ENCODE results near the gene TRPM7.
"Not testable (repeated sequence)": the region's sequence is repeated elsewhere in the genome, so short reads cannot be mapped to it uniquely, and the experiment has no call there.

Gene TRPM7, protein sequence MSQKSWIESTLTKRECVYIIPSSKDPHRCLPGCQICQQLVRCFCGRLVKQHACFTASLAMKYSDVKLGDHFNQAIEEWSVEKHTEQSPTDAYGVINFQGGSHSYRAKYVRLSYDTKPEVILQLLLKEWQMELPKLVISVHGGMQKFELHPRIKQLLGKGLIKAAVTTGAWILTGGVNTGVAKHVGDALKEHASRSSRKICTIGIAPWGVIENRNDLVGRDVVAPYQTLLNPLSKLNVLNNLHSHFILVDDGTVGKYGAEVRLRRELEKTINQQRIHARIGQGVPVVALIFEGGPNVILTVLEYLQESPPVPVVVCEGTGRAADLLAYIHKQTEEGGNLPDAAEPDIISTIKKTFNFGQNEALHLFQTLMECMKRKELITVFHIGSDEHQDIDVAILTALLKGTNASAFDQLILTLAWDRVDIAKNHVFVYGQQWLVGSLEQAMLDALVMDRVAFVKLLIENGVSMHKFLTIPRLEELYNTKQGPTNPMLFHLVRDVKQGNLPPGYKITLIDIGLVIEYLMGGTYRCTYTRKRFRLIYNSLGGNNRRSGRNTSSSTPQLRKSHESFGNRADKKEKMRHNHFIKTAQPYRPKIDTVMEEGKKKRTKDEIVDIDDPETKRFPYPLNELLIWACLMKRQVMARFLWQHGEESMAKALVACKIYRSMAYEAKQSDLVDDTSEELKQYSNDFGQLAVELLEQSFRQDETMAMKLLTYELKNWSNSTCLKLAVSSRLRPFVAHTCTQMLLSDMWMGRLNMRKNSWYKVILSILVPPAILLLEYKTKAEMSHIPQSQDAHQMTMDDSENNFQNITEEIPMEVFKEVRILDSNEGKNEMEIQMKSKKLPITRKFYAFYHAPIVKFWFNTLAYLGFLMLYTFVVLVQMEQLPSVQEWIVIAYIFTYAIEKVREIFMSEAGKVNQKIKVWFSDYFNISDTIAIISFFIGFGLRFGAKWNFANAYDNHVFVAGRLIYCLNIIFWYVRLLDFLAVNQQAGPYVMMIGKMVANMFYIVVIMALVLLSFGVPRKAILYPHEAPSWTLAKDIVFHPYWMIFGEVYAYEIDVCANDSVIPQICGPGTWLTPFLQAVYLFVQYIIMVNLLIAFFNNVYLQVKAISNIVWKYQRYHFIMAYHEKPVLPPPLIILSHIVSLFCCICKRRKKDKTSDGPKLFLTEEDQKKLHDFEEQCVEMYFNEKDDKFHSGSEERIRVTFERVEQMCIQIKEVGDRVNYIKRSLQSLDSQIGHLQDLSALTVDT (N-terminal part only)

DNA sequence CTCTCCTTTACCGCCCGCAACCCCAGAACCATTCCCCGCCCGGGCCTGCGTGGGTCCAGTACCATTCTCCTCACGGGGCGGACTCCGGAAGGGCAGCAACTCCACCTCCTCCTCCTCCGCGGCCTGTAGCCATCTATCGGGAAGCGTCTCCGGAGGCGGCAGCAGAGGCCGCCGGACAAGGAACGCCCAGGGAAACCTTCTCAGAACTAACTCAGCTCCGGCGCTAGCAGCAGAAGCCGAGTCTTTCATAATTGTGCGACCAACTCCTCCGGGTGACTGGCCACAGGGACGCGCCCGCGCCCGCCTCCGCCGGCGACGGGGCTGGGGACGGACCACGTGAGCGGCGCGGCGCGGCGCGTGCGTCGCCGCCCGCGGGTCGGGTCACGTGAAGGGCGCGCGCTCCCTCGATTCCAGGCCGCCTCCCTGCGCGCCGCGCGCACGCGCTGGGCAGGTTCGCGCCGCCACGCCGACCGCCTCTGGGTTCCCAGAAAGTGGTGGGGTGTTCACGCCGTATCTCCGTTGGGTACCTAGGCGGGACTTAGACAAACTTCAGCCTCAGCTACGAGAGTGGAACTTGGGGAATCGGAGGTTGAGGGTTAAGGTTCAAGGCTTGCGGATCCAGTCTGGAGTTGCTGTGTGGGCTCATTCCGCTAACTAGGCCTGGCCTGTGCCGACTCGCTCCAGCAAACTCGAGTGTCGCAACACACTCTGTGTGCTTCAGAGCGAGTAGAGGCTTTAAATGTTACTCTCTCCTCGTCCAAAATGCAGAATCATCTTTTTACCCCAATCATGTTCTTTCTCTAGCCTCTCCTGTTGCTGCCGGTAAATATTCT lies at the start of gene TRPM7:
Gene TRPM7, minus strand, starts transcription at position 329 of the 833 bp plus-strand sequence. Its CDS starts 264 bp downstream, at position 65.
- peak; percentile 84 for DNase-seq (ENCODE audit: low read depth)

- DNase-seq (ENCODE audit: low read depth): no peak
Observed at GRCh38 chr15:50735156-50735555, 48.6 kb upstream of the TRPM7 start.

DNA sequence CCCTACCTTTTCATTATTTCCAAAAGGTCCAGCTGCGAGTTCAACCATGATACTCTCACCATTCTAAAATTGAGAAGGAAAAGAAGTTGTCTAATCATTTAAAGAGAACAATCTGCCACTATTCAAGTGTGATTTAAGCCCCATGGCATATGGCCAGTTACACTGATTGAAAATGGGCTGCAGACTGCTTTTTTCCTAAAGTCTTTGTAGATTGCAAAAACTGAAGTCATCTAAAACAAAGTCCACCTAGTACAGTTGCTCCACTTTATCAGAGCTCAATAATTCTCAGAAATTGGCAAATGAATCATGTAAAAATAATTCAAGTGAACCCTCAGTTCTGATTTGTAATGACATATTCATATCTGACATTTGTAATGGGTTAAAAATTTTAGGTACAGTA lies 39.7 kb upstream of the TRPM7 start:
- no peak for DNase-seq (ENCODE audit: low read depth)

DNA sequence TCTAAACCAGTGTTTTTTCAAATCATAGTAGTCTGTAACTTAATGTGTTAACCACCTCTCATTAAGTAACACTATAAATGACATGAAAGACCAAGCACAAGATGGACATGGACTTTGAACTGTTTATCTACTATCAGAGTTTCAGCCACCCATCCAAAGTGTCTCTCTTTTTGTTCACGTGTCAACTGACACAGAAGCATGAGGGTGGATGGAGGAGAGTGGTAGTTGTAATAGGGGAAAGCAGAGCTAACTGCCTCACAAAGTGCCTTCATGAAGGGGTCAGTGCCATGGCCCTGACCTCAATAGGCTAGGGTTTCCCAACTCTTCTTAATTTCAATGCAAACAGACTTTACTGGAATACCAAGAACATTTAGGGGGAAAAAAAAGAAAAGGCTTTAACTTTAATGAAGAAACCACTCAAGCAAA lies 32.1 kb upstream of the TRPM7 start:
- no peak for DNase-seq (ENCODE audit: low read depth)

GRCh38 chr15:50712018-50712417 lies 25.4 kb upstream of the TRPM7 start:
- no peak for DNase-seq (ENCODE audit: low read depth)

DNA sequence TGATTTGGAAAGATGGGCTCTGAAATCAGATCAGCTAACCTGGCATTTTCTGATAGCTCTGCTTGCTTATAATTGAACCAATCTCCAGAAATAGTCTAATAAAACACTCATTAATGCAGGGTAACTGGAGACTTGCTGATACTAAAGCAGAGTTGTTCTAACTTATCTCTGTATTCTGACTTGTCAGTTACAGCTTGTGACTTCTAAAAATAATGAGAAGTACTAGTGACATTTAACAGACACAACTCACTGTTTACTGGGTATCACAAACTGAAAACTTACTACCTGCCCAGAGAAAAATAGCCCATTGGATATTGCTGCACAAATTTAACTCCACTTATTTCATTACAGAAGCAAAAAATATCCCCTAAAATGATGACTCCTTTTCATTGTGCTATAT lies 24.0 kb upstream of the TRPM7 start:
- DNase-seq (ENCODE audit: low read depth): no peak

DNA sequence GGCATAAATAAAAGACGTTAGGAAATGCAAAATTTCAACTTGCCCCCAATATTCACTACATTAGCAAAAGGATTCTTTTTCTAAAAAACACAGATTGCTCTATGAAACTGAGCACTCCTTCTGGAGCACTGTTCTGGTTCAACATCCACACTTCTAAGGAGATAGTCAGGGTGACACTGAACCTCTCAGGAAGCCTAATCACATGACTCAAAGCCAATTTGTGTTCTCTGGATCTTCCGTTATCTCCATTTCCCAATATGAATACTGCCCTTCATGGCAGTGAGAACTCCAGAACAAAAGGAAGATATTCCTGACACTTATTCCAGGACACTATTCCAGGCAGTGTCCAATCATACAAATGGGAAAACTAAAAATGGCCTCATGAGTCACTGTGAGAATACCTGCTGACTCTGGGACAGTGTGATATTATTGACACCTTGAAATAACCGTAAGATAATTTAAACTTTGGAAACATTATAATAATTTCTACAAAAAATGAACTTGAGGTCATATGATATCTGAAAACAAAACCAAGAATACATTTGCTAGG lies 21.4 kb upstream of the TRPM7 start:
- no peak for DNase-seq (ENCODE audit: low read depth)

GRCh38 chr15:50702762-50703334 lies 16.3 kb upstream of the TRPM7 start:
- DNase-seq (ENCODE audit: low read depth): no peak

- DNase-seq (ENCODE audit: low read depth): no peak
Observed at GRCh38 chr15:50698101-50698500, 11.5 kb upstream of the TRPM7 start.

DNA sequence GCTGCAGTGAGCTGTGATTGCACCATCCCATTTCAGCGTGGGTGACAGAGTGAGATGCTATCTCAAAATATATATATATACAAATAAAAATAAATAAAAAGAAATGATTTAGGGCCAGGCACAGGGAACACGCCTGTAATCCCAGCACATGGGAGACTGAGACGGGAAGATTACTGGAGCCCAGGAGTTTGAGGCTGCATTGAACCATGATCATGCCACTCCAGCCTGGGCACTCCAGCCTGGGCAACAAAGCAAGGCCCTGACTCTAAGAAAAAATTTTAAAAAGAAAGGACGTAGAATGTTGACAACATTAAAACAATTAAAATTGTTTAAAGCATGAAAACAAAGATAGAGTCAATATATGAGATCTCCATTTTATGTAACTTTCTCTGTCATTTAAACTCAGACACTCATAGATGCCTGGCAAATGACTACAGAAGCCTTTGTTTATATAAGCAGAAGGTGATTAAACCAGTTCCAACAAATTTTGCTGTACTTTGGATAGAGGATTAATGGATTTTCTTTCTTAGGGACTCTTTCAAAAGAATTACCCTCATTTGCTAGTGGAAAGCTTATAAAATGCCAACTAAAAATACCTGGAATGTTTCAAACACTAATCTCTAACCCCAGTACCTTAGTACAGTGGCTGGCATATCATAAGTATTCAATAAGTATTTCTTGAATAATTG lies 10.7 kb upstream of the TRPM7 start:
- no peak for DNase-seq (ENCODE audit: low read depth)

DNA sequence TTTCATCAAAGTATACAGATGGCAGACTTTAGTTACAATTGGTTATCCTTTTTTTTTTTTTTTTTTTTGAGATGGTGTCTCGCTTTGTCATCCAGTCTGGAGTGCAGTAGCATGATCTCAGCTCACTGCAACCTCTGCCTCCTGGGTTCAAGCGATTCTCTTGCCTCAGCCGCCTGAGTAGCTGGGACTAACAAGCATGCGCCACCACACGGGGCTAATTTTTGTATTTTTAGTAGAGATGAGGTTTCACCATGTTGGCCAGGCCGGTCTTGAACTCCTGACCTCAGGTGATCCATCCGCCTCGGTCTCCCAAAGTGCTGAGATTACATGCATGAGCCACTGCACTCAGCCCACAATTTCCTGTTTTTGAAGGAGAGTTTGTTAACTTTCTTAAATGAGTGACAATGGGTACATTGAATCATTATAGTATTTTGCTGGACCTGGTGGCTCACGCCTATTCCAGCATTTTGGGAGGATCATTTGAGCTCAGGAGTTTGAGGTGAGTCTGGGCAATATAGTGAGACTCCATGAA lies 8.1 kb upstream of the TRPM7 start:
- DNase-seq (ENCODE audit: low read depth): not testable (repeated sequence)

DNA sequence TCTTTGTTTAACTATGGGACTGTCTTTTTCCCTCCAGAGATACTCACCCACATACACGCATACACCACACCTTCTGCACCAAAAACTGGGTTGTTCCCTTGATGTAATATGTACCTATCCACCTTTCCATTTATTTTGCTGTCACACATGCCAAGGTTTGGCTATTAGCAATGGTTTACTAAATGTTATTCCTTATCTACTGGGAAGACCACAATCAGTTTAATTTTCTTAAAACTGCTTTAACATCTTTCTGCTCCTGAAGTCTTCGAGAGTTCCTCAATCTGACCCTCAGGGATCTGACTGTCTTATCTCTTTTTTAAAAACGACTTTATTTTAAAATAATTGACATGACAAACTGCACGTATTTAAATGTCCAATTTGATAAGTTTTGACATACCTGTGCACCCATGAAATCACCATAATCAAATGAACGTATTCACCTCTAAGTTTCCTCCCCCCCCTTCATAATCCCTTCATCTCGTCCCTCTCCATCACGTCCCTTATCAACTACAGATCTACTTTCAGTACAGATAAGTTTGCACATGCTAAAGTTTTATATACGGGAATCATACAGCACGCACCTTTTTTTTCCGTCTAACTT lies 805 bp upstream of the TRPM7 start:
- DNase-seq (ENCODE audit: low read depth): no peak

DNA sequence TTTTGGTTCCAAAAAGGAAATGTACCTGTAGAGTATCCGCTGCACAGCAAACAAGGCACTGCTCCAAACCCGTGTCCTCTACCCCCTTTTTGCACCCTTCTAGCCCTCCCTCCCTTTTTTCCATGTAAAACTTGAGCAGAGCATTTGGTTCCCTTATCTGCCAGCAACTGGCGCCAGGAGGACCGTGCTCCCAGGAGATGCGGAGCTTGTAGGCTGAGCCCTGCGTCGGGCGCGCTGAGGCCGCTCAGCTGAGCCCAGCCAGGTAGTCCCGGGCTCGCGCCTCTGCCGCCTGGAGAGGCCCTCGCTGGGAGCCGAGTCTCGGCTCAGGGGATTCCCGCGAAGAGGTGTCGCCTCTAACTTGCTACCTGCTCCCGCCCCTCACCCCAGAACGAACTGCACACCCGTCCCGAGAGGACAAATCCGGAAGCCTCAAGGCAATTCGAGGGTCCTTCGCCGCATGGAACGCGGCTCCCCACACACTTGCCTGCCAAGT lies 575 bp downstream of the TRPM7 start:
- DNase-seq (ENCODE audit: low read depth): peak; percentile 67

DNA sequence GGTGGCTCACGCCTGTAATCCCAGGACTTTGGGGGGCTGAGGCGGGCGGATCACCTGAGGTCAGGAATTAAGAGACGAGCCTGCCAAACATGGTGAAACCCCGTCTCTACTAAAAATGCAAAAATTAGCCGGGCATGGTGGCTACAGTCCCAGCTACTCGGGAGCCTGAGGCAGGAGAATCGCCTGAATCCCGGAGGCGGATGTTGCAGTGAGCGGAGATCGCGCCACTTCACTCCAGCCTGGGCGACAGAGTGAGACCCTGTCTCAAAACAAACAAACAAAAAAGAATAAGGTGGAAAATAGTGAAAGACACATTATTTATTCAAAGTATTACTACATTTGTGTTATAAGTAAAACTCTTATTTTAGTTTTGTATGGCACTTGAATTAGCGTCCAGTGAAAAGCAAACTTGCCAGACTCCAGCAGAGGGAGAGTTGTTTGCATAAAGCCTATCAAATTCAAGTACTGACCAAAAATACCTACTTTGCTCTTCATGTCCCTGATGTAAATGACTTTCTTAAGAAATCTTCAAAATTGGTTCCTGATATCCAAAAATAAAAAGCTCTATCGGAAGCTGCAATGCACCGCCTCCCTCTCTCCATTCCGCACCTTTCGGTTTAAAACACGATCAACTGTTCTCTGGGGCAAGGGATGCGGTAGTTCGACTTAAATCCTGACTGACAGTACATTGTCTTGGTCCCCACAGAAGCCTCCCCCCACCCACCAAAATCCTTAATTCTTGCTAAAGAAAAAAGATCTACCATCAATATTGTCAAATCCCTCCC lies 1.2 kb downstream of the TRPM7 start:
- DNase-seq (ENCODE audit: low read depth): no peak

- DNase-seq (ENCODE audit: low read depth): no peak
Observed at GRCh38 chr15:50681467-50681866, 5.1 kb downstream of the TRPM7 start.

DNA sequence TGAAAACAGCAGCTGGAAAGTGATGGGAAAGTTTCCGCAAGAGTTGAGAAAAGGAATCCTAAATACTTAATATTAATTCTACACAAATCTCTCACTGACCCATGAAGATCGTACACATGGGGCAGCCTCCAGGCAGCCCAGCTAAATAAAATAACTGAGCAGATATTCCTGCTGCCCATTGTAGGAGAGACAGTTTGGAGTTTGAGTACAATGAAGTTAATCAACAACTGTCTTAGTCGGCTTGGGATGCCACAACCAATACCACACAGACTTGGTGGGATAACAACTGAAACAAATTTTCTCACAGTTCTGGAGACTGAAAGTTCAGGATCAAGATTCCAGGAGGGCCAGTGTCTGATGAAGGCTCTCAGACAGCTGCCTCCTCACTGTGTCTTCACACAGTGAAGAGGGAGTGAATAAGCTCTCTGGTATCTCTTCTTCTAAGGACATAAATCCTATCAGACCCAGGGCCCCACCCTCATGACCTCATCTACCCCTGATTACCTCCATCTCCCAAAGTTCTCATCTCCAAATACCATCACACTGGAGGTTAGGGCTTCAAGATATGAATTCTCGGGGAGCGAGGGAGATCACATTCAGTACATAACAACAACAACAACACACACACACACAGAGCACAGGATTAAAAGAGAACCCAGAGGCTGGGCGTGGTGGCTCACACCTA lies 9.7 kb downstream of the TRPM7 start:
- DNase-seq (ENCODE audit: low read depth): no peak

DNA sequence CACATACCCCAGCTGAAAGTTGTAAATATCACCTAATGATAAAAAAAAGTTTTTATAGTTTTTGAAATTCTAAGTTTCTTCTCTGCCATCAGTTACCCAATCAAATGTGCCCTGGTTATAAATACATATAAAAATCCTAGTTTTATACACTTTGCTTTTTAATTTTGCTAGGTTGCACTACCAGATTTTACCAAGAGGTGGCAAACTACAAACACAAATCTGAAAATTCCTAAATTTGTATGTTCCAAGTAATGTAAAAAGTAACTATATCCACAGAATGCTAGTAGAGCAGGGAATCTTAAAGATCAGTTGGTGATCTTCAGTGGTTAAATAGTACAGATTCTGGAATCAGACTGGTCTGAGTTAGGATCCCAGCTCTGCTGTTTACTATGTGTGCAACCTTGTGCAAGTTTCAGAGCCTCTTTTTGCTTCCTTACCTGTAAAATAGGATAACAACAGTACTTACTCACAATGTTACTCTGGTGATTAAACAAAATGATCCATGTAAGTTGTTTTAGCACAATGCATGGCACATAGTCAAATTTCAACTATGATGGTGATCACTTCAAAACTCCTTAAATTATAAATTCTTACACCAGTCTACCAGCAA lies 11.0 kb downstream of the TRPM7 start:
- no peak for DNase-seq (ENCODE audit: low read depth)
